Calu3 (cell line): ENCODE results near the gene CLPTM1. TPM values are rescaled to one million over a fixed set of nuclear protein-coding genes. Genes with fewer than 3 reads are reported as not detected.

Experiments
- BruUV-seq: library from RNA; stranded (reverse); fragments of 400-500 nt; replicated peaks from 2 replicates; lab custom pipeline; 2021; lab: Mats Ljungman, UMichigan
- CTCF ChIA-PET: fragments of 300-600 bp; sonication (Branson Sonifier 250); formaldehyde crosslinking; loops from one replicate; lab custom pipeline; 2022; ENCODE audit warnings: antibody characterized with exemption; lab: Charles Lee
- DNase-seq: peaks from one replicate; pipeline ENCODE4 v3.0.0; 2022
- H3K27ac Mint-ChIP-seq: one replicate; pipeline ENCODE4 v1.8.0; 2022; ENCODE audit warnings: mixed read lengths; ENCODE audit not compliant: unreplicated experiment
- H3K27me3 Mint-ChIP-seq: one replicate; pipeline ENCODE4 v1.8.0; 2022; ENCODE audit warnings: mixed read lengths; ENCODE audit not compliant: unreplicated experiment
- H3K36me3 Mint-ChIP-seq: one replicate; pipeline ENCODE4 v1.8.0; 2022; ENCODE audit warnings: mild to moderate bottlenecking, moderate library complexity, mixed read lengths; ENCODE audit not compliant: insufficient read depth, unreplicated experiment
- H3K4me1 Mint-ChIP-seq: one replicate; pipeline ENCODE4 v1.8.0; 2022; ENCODE audit warnings: mild to moderate bottlenecking, low read depth, mixed read lengths; ENCODE audit not compliant: unreplicated experiment
- H3K4me3 Mint-ChIP-seq: one replicate; pipeline ENCODE4 v1.8.0; 2022; ENCODE audit warnings: mild to moderate bottlenecking, low read depth, moderate library complexity, mixed read lengths; ENCODE audit not compliant: unreplicated experiment
- H3K9me3 Mint-ChIP-seq: one replicate; pipeline ENCODE4 v1.8.0; 2022; ENCODE audit warnings: low read depth, mixed read lengths; ENCODE audit not compliant: unreplicated experiment
- CTCF ChIP-seq: fragments of 200-600 bp; IDR thresholded peaks from one replicate; pipeline ENCODE4 v1.8.0; 2022; ENCODE audit warnings: antibody characterized with exemption; ENCODE audit not compliant: unreplicated experiment
- intact Hi-C: fragments of 100-400 bp; cut with micrococcal nuclease; formaldehyde crosslinking; loops from one replicate; pipeline ENCODE4 v1.10.0; 2022; ENCODE audit not compliant: unreplicated experiment
- total RNA-seq: library from RNA; stranded (reverse); gene quantifications from 2 replicates; pipeline ENCODE4 v1.2.3, GENCODE V29; 2022

CLPTM1 gene
- total RNA-seq, 1 experiment from 2014 or later: 183 TPM

GRCh38 chr19:44960906-44961728, 5.9 kb downstream of the CLPTM1 start:
- intact Hi-C loops: no loop called here
- peaks cover 16% of the 10 kb centered on the region for H3K4me1 Mint-ChIP-seq
- DNase-seq: no peak
- no TSS peak for BruUV-seq
- CTCF ChIA-PET: no interaction called here
- H3K36me3 Mint-ChIP-seq: peaks cover 34% of the 10 kb centered on the region
- no peaks in the 10 kb centered on the region for H3K27me3 Mint-ChIP-seq
- H3K27ac Mint-ChIP-seq: no peak overlapping the region
- H3K9me3 Mint-ChIP-seq: no peaks in the 10 kb centered on the region
- no peak for TF ChIP-seq CTCF
- no peak overlapping the region for H3K4me3 Mint-ChIP-seq

GRCh38 chr19:44961821-44962220, 6.6 kb downstream of the CLPTM1 start:
- peaks cover 37% of the 10 kb centered on the region for H3K36me3 Mint-ChIP-seq
- no peaks in the 10 kb centered on the region for H3K27me3 Mint-ChIP-seq
- CTCF ChIA-PET: no interaction called here
- no peak overlapping the region for H3K27ac Mint-ChIP-seq
- no TSS peak for BruUV-seq
- no peak overlapping the region for H3K4me3 Mint-ChIP-seq
- no peak for TF ChIP-seq CTCF
- no peaks in the 10 kb centered on the region for H3K9me3 Mint-ChIP-seq
- DNase-seq: no peak
- intact Hi-C loops: no loop called here
- peaks cover 13% of the 10 kb centered on the region for H3K4me1 Mint-ChIP-seq

GRCh38 chr19:44968118-44968517, 12.9 kb downstream of the CLPTM1 start:
- CTCF ChIA-PET: interaction anchor here (0.5 kb wide), 1 partner anchor 27 kb away, joined by 3 read pairs; no protein-coding TSS in a partner anchor
- TF ChIP-seq CTCF: no peak

GRCh38 chr19:44968670-44969069, 13.5 kb downstream of the CLPTM1 start:
- Mint-ChIP-seq H3K4me1 (no peaks in the 10 kb centered on the region), H3K9me3 (no peaks in the 10 kb centered on the region), H3K36me3 (peaks cover 49% of the 10 kb centered on the region), H3K27ac (no peak overlapping the region), H3K4me3 (no peak overlapping the region), H3K27me3 (no peaks in the 10 kb centered on the region)
- no TSS peak for BruUV-seq
- no peak for TF ChIP-seq CTCF
- intact Hi-C loops: no loop called here
- no peak for DNase-seq
- CTCF ChIA-PET: interaction anchor here (0.5 kb wide), 1 partner anchor 27 kb away, joined by 3 read pairs; no protein-coding TSS in a partner anchor

More at GRCh38 chr19:44968118-44968517, 12.9 kb downstream of the CLPTM1 start:
- Mint-ChIP-seq H3K4me1 (no peaks in the 10 kb centered on the region), H3K36me3 (peaks cover 48% of the 10 kb centered on the region), H3K9me3 (no peaks in the 10 kb centered on the region), H3K27me3 (no peaks in the 10 kb centered on the region), H3K27ac (no peak overlapping the region), H3K4me3 (no peak overlapping the region)
- no peak for DNase-seq
- intact Hi-C loops: no loop called here
- no TSS peak for BruUV-seq
